ENCODE measurements around the gene MYT1.

GRCh38 chr20:64156886-64157875 is 7.1 kb upstream of the MYT1 start:
- TF ChIP-seq YY1 (IDR thresholded peaks at IDR 0.05) (no peak), JUND (IDR thresholded peaks at IDR 0.05) (no peak), REST (IDR thresholded peaks at IDR 0.05) (no peak), CTCF (IDR thresholded peaks at IDR 0.05; ENCODE audit: low read depth, low read length, missing input control) (no peak), RAD21 (IDR thresholded peaks at IDR 0.05) (no peak), EGR1 (IDR thresholded peaks at IDR 0.05; ENCODE audit: low read depth in 2 of 2) (no peak), TAF1 (conservative IDR thresholded peaks at IDR 0.05) (no peak), GABPA (IDR thresholded peaks at IDR 0.05 in 1 of 2, conservative IDR thresholded peaks at IDR 0.05 in 1 of 2) (no peak)
